HEK293 (cell line): Measurements from ENCODE around the gene GCDH.

ENCODE experiments used
- CTCF ChIA-PET: fragments of 350-600 bp; formaldehyde crosslinking; extraction: SDS; loops from one replicate; lab custom pipeline; 2021; ENCODE audit warnings: antibody characterized with exemption; lab: Yijun Ruan, JAX
- POLR2A ChIA-PET: fragments of 300-600 bp; formaldehyde crosslinking; extraction: SDS; loops from one replicate; lab custom pipeline; 2020; ENCODE audit warnings: antibody characterized with exemption, inconsistent platforms; lab: Yijun Ruan, JAX
- H3K27ac ChIP-seq: fragments of 200-500 bp; sonication (Bioruptor generic); 2 replicates; pipeline ENCODE4 v1.5.1; 2014; ENCODE audit warnings: low read depth, low read length, control low read depth, inconsistent platforms; ENCODE audit errors: extremely low read depth
- H3K36me3 ChIP-seq, 2 experiments: fragments of 200-500 bp in 1 of 2; sonication (Bioruptor generic) in 1 of 2; 1 replicate in 1 of 2; 2 replicates in 1 of 2; pipeline ENCODE4 v1.5.1; 2014 to 2017; ENCODE audit warnings: inconsistent platforms in 2 of 2, low read length in 2 of 2; ENCODE audit not compliant: control insufficient read depth in 2 of 2, insufficient read depth in 1 of 2
- H3K4me1 ChIP-seq: fragments of 200-500 bp; sonication (Bioruptor generic); 2 replicates; pipeline ENCODE4 v1.5.1; 2014; ENCODE audit warnings: mild to moderate bottlenecking, low read length, inconsistent platforms; ENCODE audit not compliant: control insufficient read depth, insufficient read depth
- H3K4me3 ChIP-seq: 2 replicates; pipeline ENCODE4 v1.5.1; 2011; ENCODE audit warnings: low read depth, mild to moderate bottlenecking, control low read depth, low read length, moderate library complexity
- H3K9me3 ChIP-seq: fragments of 200-500 bp; sonication (Bioruptor generic); 2 replicates; pipeline ENCODE4 v1.5.1; 2014; ENCODE audit warnings: low read depth, low read length, inconsistent platforms; ENCODE audit not compliant: control insufficient read depth, insufficient read depth
- AEBP2 ChIP-seq: fragments of 450-650 bp; formaldehyde crosslinking; IDR thresholded peaks from 2 replicates; pipeline ENCODE4 v1.5.1; 2016; ENCODE audit warnings: missing biosample characterization, missing genetic modification characterization, borderline replicate concordance
- EGR2 ChIP-seq: fragments of 450-650 bp; formaldehyde crosslinking; IDR thresholded peaks from 2 replicates; pipeline ENCODE4 v1.5.1; 2016; ENCODE audit warnings: low read depth, missing biosample characterization, missing genetic modification characterization
- KLF1 ChIP-seq: fragments of 450-650 bp; formaldehyde crosslinking; IDR thresholded peaks from 2 replicates; pipeline ENCODE4 v1.5.1; 2016; ENCODE audit warnings: missing biosample characterization, missing genetic modification characterization
- KLF17 ChIP-seq: fragments of 450-650 bp; formaldehyde crosslinking; IDR thresholded peaks from 2 replicates; pipeline ENCODE4 v1.5.1; 2016; ENCODE audit warnings: missing biosample characterization, missing genetic modification characterization
- OSR2 ChIP-seq: fragments of 450-650 bp; formaldehyde crosslinking; IDR thresholded peaks from 2 replicates; pipeline ENCODE4 v1.5.1; 2016; ENCODE audit warnings: missing biosample characterization, missing genetic modification characterization
- SP7 ChIP-seq: fragments of 450-650 bp; formaldehyde crosslinking; IDR thresholded peaks from 2 replicates; pipeline ENCODE4 v1.5.1; 2016; ENCODE audit warnings: missing biosample characterization, missing genetic modification characterization
- ZBTB17 ChIP-seq: fragments of 450-650 bp; formaldehyde crosslinking; IDR thresholded peaks from 2 replicates; pipeline ENCODE4 v1.5.1; 2016; ENCODE audit warnings: missing biosample characterization, missing genetic modification characterization
- ZBTB7A ChIP-seq: fragments of 450-650 bp; formaldehyde crosslinking; IDR thresholded peaks from 2 replicates; pipeline ENCODE4 v1.5.1; 2016; ENCODE audit warnings: low read depth, missing biosample characterization, missing genetic modification characterization
- ZFHX2 ChIP-seq: fragments of 450-650 bp; formaldehyde crosslinking; conservative IDR thresholded peaks from 2 replicates; pipeline ENCODE4 v1.5.1; 2016; ENCODE audit warnings: missing biosample characterization, missing genetic modification characterization
- ZNF2 ChIP-seq: fragments of 450-650 bp; formaldehyde crosslinking; IDR thresholded peaks from 2 replicates; pipeline ENCODE4 v1.5.1; 2016; ENCODE audit warnings: missing biosample characterization, missing genetic modification characterization
- ZNF404 ChIP-seq: fragments of 450-650 bp; formaldehyde crosslinking; IDR thresholded peaks from 2 replicates; pipeline ENCODE4 v1.5.1; 2017; ENCODE audit warnings: missing biosample characterization, missing genetic modification characterization
- ZNF426 ChIP-seq: fragments of 450-650 bp; formaldehyde crosslinking; IDR thresholded peaks from 2 replicates; pipeline ENCODE4 v1.5.1; 2017; ENCODE audit warnings: missing biosample characterization, missing genetic modification characterization, mild to moderate bottlenecking, inconsistent platforms, moderate library complexity
- ZNF549 ChIP-seq: fragments of 450-650 bp; IDR thresholded peaks from 2 replicates; pipeline ENCODE4 v1.5.1; 2018; ENCODE audit warnings: missing biosample characterization, missing genetic modification characterization, mild to moderate bottlenecking, inconsistent platforms, moderate library complexity
- ZNF585B ChIP-seq: fragments of 450-650 bp; formaldehyde crosslinking; IDR thresholded peaks from 2 replicates; pipeline ENCODE4 v1.5.1; 2016; ENCODE audit warnings: missing biosample characterization, missing genetic modification characterization
- ZNF629 ChIP-seq: fragments of 450-650 bp; formaldehyde crosslinking; IDR thresholded peaks from 2 replicates; pipeline ENCODE4 v1.5.1; 2017; ENCODE audit warnings: missing biosample characterization, missing genetic modification characterization
- ZNF76 ChIP-seq: fragments of 450-650 bp; formaldehyde crosslinking; IDR thresholded peaks from 2 replicates; pipeline ENCODE4; 2016; ENCODE audit warnings: low read depth, missing biosample characterization, missing genetic modification characterization, borderline replicate concordance
- ZSCAN16 ChIP-seq: fragments of 450-650 bp; formaldehyde crosslinking; IDR thresholded peaks from 2 replicates; pipeline ENCODE4 v1.5.1; 2016; ENCODE audit warnings: missing biosample characterization, missing genetic modification characterization
- TF ChIP-seq, protein P1 (sequence below): fragments of 450-650 bp; formaldehyde crosslinking; IDR thresholded peaks from 2 replicates; pipeline ENCODE4 v1.5.1; 2016; ENCODE audit warnings: missing biosample characterization, missing genetic modification characterization
- TF ChIP-seq, protein P2 (sequence below): fragments of 450-650 bp; formaldehyde crosslinking; IDR thresholded peaks from 2 replicates; pipeline ENCODE4 v1.5.1; 2016; ENCODE audit warnings: missing biosample characterization, missing genetic modification characterization, borderline replicate concordance
- TF ChIP-seq, protein P3 (sequence below): fragments of 450-650 bp; formaldehyde crosslinking; IDR thresholded peaks from 2 replicates; pipeline ENCODE4 v1.5.1; 2016; ENCODE audit warnings: missing biosample characterization, missing genetic modification characterization

Gene GCDH

DNA sequence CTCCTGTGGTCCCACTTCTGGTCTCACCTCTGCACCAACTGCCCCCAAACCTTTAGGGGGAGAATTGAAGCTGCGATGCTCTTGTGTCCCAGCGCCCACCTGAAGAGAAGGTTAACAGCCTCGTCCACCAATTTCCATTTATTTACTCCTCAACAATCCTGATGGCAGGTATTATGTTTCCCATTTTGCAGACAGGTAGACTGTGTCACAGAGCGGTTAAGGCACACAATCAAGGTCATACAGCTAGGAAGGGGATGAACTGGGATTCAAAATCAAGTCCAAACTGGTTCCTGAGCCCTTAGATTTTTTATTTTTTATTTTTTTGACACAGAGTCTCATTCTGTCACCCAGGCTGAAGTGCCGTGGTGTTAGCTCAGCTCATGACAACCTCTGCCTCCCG, 15.9 kb upstream of the GCDH start (continued):
- TF ChIP-seq KLF1 (tag by site-specific recombination), result no peak
- TF ChIP-seq ZNF404 (tag by site-specific recombination), result no peak
- TF ChIP-seq, protein P1, sequence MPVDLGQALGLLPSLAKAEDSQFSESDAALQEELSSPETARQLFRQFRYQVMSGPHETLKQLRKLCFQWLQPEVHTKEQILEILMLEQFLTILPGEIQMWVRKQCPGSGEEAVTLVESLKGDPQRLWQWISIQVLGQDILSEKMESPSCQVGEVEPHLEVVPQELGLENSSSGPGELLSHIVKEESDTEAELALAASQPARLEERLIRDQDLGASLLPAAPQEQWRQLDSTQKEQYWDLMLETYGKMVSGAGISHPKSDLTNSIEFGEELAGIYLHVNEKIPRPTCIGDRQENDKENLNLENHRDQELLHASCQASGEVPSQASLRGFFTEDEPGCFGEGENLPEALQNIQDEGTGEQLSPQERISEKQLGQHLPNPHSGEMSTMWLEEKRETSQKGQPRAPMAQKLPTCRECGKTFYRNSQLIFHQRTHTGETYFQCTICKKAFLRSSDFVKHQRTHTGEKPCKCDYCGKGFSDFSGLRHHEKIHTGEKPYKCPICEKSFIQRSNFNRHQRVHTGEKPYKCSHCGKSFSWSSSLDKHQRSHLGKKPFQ (tag by site-specific recombination), result no peak
- TF ChIP-seq ZSCAN16 (tag by site-specific recombination), result no peak
- TF ChIP-seq ZNF2 (tag by site-specific recombination), result no peak
- TF ChIP-seq, protein P2, sequence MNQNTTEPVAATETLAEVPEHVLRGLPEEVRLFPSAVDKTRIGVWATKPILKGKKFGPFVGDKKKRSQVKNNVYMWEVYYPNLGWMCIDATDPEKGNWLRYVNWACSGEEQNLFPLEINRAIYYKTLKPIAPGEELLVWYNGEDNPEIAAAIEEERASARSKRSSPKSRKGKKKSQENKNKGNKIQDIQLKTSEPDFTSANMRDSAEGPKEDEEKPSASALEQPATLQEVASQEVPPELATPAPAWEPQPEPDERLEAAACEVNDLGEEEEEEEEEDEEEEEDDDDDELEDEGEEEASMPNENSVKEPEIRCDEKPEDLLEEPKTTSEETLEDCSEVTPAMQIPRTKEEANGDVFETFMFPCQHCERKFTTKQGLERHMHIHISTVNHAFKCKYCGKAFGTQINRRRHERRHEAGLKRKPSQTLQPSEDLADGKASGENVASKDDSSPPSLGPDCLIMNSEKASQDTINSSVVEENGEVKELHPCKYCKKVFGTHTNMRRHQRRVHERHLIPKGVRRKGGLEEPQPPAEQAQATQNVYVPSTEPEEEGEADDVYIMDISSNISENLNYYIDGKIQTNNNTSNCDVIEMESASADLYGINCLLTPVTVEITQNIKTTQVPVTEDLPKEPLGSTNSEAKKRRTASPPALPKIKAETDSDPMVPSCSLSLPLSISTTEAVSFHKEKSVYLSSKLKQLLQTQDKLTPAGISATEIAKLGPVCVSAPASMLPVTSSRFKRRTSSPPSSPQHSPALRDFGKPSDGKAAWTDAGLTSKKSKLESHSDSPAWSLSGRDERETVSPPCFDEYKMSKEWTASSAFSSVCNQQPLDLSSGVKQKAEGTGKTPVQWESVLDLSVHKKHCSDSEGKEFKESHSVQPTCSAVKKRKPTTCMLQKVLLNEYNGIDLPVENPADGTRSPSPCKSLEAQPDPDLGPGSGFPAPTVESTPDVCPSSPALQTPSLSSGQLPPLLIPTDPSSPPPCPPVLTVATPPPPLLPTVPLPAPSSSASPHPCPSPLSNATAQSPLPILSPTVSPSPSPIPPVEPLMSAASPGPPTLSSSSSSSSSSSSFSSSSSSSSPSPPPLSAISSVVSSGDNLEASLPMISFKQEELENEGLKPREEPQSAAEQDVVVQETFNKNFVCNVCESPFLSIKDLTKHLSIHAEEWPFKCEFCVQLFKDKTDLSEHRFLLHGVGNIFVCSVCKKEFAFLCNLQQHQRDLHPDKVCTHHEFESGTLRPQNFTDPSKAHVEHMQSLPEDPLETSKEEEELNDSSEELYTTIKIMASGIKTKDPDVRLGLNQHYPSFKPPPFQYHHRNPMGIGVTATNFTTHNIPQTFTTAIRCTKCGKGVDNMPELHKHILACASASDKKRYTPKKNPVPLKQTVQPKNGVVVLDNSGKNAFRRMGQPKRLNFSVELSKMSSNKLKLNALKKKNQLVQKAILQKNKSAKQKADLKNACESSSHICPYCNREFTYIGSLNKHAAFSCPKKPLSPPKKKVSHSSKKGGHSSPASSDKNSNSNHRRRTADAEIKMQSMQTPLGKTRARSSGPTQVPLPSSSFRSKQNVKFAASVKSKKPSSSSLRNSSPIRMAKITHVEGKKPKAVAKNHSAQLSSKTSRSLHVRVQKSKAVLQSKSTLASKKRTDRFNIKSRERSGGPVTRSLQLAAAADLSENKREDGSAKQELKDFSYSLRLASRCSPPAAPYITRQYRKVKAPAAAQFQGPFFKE (tag by site-specific recombination), result no peak

DNA sequence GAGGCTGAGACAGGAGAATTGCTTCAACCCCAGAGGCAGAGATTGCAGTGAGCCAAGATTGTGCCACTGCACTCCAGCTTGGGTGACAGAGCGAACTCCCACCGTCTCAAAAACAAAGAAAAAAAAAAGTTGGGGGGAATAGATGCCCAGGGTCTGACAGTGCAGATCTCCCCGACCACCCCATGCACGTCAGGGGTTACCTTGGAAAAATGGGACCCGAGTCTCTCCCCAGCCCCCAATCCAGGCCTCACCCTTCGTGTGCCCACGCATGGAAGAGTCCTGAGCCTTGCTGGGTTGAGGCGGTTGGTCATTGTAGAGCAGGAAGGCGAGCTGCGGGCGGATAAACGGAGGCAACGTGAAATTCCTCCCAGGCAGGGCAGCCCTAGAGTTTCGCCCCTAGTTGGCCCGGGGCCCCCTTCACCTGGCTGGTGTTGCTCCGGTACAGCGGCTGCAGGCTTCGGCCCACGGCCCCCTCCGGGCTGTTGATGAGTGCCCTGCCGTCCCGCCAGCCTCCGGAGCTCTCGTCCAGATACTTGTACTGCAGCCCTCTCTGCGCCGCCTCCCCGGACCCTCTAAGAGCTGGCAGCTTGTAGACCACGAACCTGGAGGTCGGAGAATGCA, 10.3 kb upstream of the GCDH start:
- H3K4me3 ChIP-seq, result peak overlapping the region; percentile 84
- H3K27ac ChIP-seq, result peak overlapping the region; percentile 66; the same call in 1 of the 2 replicates
- CTCF ChIA-PET, result interaction anchor here (0.6 to 4.0 kb wide), 9 partner anchors 10 to 224 kb away, joined by 3 to 29 read pairs (median 3); partner anchors contain the start of gene GCDH
- peaks cover 0 to 14% of the 10 kb centered on the region in 2 experiments; a peak in 2 of 3 replicates for H3K36me3 ChIP-seq
- no peaks in the 10 kb centered on the region for H3K4me1 ChIP-seq
- H3K9me3 ChIP-seq, result no peaks in the 10 kb centered on the region
- POLR2A ChIA-PET, result interaction anchor here (0.8 to 4.2 kb wide), 11 partner anchors 8 to 204 kb away, joined by 3 to 42 read pairs (median 5); partner anchors contain the start of genes CALR, FARSA, GCDH and JUNB
- TF ChIP-seq ZBTB17 (peak; percentile 85), ZNF549 (no peak), ZNF426 (no peak), ZFHX2 (tag by site-specific recombination) (peak; percentile 53), AEBP2 (tag by site-specific recombination) (no peak), ZNF585B (tag by site-specific recombination) (no peak), ZNF629 (tag by site-specific recombination) (no peak), ZNF76 (tag by site-specific recombination) (peak; percentile 7; the same call in 1 of the 2 replicates), SP7 (tag by site-specific recombination) (0 out of 2 replicates have a peak, but pooled peaks have one; percentile 33), KLF17 (tag by site-specific recombination) (0 out of 2 replicates have a peak, but pooled peaks have one; percentile 11), EGR2 (peak; percentile 30; the same call in 1 of the 2 replicates), OSR2 (tag by site-specific recombination) (no peak; the same call in 1 of the 2 replicates), ZBTB7A (tag by site-specific recombination) (peak; percentile 61; the same call in 1 of the 2 replicates)
- TF ChIP-seq, protein P3, sequence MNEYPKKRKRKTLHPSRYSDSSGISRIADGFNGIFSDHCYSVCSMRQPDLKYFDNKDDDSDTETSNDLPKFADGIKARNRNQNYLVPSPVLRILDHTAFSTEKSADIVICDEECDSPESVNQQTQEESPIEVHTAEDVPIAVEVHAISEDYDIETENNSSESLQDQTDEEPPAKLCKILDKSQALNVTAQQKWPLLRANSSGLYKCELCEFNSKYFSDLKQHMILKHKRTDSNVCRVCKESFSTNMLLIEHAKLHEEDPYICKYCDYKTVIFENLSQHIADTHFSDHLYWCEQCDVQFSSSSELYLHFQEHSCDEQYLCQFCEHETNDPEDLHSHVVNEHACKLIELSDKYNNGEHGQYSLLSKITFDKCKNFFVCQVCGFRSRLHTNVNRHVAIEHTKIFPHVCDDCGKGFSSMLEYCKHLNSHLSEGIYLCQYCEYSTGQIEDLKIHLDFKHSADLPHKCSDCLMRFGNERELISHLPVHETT, result peak; percentile 27; the same call in 1 of the 2 replicates
